Activated CD8-positive, alpha-beta T cell treated with anti-CD3 and anti-CD28 coated beads for 36 hours (primary cell): ENCODE measurements around the gene MAGEF1. TPM values are rescaled to one million over a fixed set of nuclear protein-coding genes. Genes with fewer than 3 reads are reported as not detected.

ENCODE experiments used
- ATAC-seq: fragments of 200-7000 bp; cut with Tn5 transposase; one replicate; pipeline ENCODE4 v1.10.0; 2021; ENCODE audit warnings: mild to moderate bottlenecking, moderate library complexity
- CTCF ChIA-PET: fragments of 350-600 bp; sonication (Branson Sonifier 250); formaldehyde crosslinking; loops from one replicate; lab custom pipeline; 2021; ENCODE audit warnings: antibody characterized with exemption; lab: Charles Lee
- POLR2A ChIA-PET: fragments of 350-600 bp; sonication (Branson Sonifier 250); formaldehyde crosslinking; loops from one replicate; lab custom pipeline; 2021; ENCODE audit warnings: antibody characterized with exemption; lab: Charles Lee
- DNase-seq: peaks from one replicate; pipeline ENCODE4 v3.0.0-alpha.2; 2020
- H3K27ac Mint-ChIP-seq: one replicate; pipeline ENCODE4 v1.8.0; 2021; ENCODE audit warnings: mild to moderate bottlenecking, mixed read lengths
- H3K27me3 Mint-ChIP-seq: one replicate; pipeline ENCODE4 v1.8.0; 2021; ENCODE audit warnings: mixed read lengths
- H3K36me3 Mint-ChIP-seq: one replicate; pipeline ENCODE4 v1.8.0; 2021; ENCODE audit warnings: low read depth, mixed read lengths
- H3K4me1 Mint-ChIP-seq: one replicate; pipeline ENCODE4 v1.8.0; 2021; ENCODE audit warnings: low read depth, mixed read lengths
- H3K4me3 Mint-ChIP-seq: one replicate; pipeline ENCODE4 v1.8.0; 2021; ENCODE audit warnings: mild to moderate bottlenecking, moderate library complexity, mixed read lengths
- H3K9me3 Mint-ChIP-seq: one replicate; pipeline ENCODE4 v1.8.0; 2021; ENCODE audit warnings: mixed read lengths
- CTCF ChIP-seq: fragments of 200-600 bp; IDR thresholded peaks from one replicate; pipeline ENCODE4 v1.8.0; 2022; ENCODE audit warnings: antibody characterized with exemption, mild to moderate bottlenecking
- intact Hi-C: fragments of 100-400 bp; cut with micrococcal nuclease; formaldehyde crosslinking; loops from one replicate; pipeline ENCODE4 v1.10.0; 2022
- total RNA-seq, 2 experiments: library from RNA; stranded (reverse); gene quantifications; one replicate each; pipeline ENCODE4 v1.2.3, GENCODE V29; 2021

Gene MAGEF1
- total RNA-seq, 2 experiments from 2014 or later: 19.2 to 19.3 TPM

DNA sequence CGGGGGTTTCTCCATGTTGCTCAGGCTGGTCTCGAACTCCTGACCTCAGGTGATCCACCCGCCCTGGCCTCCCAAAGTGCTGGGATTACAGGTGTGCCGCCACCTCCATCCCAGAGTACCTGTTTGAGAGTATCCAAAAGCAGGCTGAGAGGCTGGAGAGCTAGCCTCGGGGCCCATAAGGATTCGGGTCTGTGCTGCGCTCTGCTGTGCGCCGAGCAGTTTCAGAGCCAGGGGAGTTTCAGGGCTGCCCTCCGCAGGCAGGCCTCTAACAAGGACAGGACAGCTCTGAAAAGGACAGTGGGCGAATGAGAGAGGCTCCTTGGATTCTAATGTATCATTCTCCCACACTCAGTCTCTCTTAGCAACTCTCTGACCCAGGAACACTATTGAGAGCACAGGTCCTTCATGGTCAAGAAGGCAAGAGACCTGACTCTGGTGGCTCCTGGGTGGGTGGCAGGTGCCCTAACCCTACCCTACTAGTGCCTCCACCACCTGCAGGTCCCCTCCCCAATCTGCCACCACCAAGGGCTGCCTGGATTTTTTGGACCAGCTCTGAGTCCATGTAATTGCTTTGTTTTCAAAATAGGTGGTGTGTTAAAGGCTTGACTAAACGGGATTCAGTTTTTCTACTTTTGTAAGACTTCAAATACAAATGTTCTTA is 27.8 kb downstream of the MAGEF1 start:
- peaks cover 2% of the 10 kb centered on the region for H3K4me1 Mint-ChIP-seq
- no peak overlapping the region for H3K27ac Mint-ChIP-seq
- intact Hi-C loops: no loop called here
- H3K27me3 Mint-ChIP-seq: no peaks in the 10 kb centered on the region
- CTCF ChIA-PET: no interaction called here
- ATAC-seq: no peak
- TF ChIP-seq CTCF: no peak
- H3K9me3 Mint-ChIP-seq: no peaks in the 10 kb centered on the region
- POLR2A ChIA-PET: no interaction called here
- DNase-seq: no peak
- H3K36me3 Mint-ChIP-seq: no peaks in the 10 kb centered on the region
- no peak overlapping the region for H3K4me3 Mint-ChIP-seq

GRCh38 chr3:184683234-184683633 is 28.6 kb downstream of the MAGEF1 start:
- no peaks in the 10 kb centered on the region for H3K9me3 Mint-ChIP-seq
- no peak for DNase-seq
- TF ChIP-seq CTCF: no peak
- no peak for ATAC-seq
- peaks cover 2% of the 10 kb centered on the region for H3K4me1 Mint-ChIP-seq
- ChIA-PET POLR2A (no interaction called here), CTCF (no interaction called here)
- intact Hi-C loops: no loop called here
- H3K27ac Mint-ChIP-seq: no peak overlapping the region
- no peak overlapping the region for H3K4me3 Mint-ChIP-seq
- no peaks in the 10 kb centered on the region for H3K27me3 Mint-ChIP-seq
- no peaks in the 10 kb centered on the region for H3K36me3 Mint-ChIP-seq

GRCh38 chr3:184682671-184683070 is 29.2 kb downstream of the MAGEF1 start:
- CTCF ChIA-PET: no interaction called here

DNA sequence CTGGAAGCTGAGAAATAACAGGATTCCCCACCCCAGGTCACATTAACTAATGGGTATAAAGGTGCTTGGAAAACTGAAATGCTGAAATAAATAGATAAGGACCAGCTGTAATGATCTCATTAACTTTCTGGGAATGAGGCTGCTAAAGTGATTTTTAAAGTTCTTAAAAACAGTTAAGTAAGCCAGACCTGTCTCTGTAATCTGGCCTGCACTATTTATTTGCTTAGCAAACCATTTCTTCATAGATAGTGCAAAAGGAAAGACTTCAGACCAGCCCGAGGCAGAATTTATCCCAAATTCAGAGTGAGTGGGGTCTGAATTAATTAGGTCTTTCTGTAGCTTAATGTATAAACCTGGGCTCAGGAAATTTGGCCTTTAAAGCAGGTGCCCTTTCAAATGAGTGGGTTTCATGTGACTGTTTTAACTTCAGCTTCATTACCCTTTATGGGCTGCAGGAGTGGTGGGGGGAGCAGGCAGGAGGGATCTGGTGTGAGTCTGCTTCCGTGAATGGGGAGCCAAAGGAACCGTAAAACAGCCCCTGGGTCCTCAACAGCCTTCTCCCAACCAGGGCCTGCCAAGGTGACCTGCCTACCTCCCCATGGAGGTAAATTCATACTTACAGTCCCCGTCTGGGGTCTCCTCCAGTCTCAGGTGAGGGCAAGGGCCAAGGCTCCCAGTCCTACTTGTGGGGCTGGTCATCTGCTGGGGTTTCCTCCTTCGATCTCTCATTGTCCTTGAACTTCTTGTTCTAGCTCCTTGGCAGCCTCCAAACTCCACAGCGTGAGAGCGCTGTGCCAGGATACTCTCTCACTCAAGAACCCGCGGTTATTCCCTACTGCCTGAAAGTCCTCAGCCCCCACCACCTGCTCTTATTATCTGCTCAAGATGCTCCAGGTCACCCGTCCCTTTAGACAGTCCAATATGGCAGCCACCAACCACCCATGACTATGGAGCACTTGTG is 31.2 kb downstream of the MAGEF1 start:
- H3K27me3 Mint-ChIP-seq: no peaks in the 10 kb centered on the region
- intact Hi-C loops: no loop called here
- no peak overlapping the region for H3K4me3 Mint-ChIP-seq
- ChIA-PET CTCF (no interaction called here), POLR2A (no interaction called here)
- H3K27ac Mint-ChIP-seq: no peak overlapping the region
- H3K9me3 Mint-ChIP-seq: no peaks in the 10 kb centered on the region
- DNase-seq (no peak), ATAC-seq (no peak)
- no peaks in the 10 kb centered on the region for H3K36me3 Mint-ChIP-seq
- no peaks in the 10 kb centered on the region for H3K4me1 Mint-ChIP-seq
- TF ChIP-seq CTCF: no peak

More at GRCh38 chr3:184682671-184683070, 29.2 kb downstream of the MAGEF1 start:
- no peak overlapping the region for H3K27ac Mint-ChIP-seq
- intact Hi-C loops: no loop called here
- DNase-seq (no peak), ATAC-seq (no peak)
- peaks cover 2% of the 10 kb centered on the region for H3K4me1 Mint-ChIP-seq
- H3K27me3 Mint-ChIP-seq: no peaks in the 10 kb centered on the region
- H3K4me3 Mint-ChIP-seq: no peak overlapping the region
- no peak for TF ChIP-seq CTCF
- H3K9me3 Mint-ChIP-seq: no peaks in the 10 kb centered on the region
- POLR2A ChIA-PET: no interaction called here
- no peaks in the 10 kb centered on the region for H3K36me3 Mint-ChIP-seq
